SU-DHL-6 (cell line): ENCODE results near the gene RAMAC.

Experiments
- H2AFZ ChIP-seq: fragments of 200-600 bp; sonication (generic); 2 replicates; pipeline ENCODE4 v1.6.1; 2014; ENCODE audit warnings: low read depth, mild to moderate bottlenecking, moderate library complexity, mixed read lengths, antibody characterized with exemption, low read length; ENCODE audit not compliant: severe bottlenecking
- H3F3A ChIP-seq: fragments of 200-600 bp; shearing (Covaris generic); 2 replicates; pipeline ENCODE4 v1.6.0; 2016; ENCODE audit warnings: antibody characterized with exemption, mild to moderate bottlenecking; ENCODE audit not compliant: insufficient read depth
- H3K27ac ChIP-seq: fragments of 200-600 bp; sonication (generic); 2 replicates; pipeline ENCODE4 v1.5.1; 2016; ENCODE audit warnings: low read depth, mild to moderate bottlenecking, low read length, moderate library complexity, mixed read lengths
- H3K27me3 ChIP-seq: fragments of 200-600 bp; sonication (generic), shearing (Covaris generic); 2 replicates; pipeline ENCODE4 v1.6.0; 2014; ENCODE audit warnings: mild to moderate bottlenecking, low read length
- H3K36me3 ChIP-seq: fragments of 200-600 bp; sonication (generic); 2 replicates; pipeline ENCODE4 v1.6.1; 2014; ENCODE audit warnings: mild to moderate bottlenecking, low read length, mixed read lengths
- H3K4me2 ChIP-seq: fragments of 300-600, 200-600 bp; shearing (Covaris generic), sonication (generic); 2 replicates; pipeline ENCODE4 v1.6.0; 2014; ENCODE audit warnings: low read length, low read depth, mild to moderate bottlenecking; ENCODE audit not compliant: poor library complexity, severe bottlenecking
- H3K4me3 ChIP-seq: fragments of 200-600 bp; sonication (generic); 2 replicates; pipeline ENCODE4 v1.5.1; 2014; ENCODE audit warnings: antibody characterized with exemption, low read length, mild to moderate bottlenecking, mixed read lengths; ENCODE audit not compliant: insufficient read depth, poor library complexity, severe bottlenecking
- H3K79me2 ChIP-seq: fragments of 200-600 bp; sonication (generic); 2 replicates; pipeline ENCODE4 v1.6.1; 2014; ENCODE audit warnings: mild to moderate bottlenecking, low read length, moderate library complexity; ENCODE audit not compliant: insufficient read depth
- H3K9ac ChIP-seq: fragments of 200-600 bp; sonication (generic); 2 replicates; pipeline ENCODE4 v1.7.0; 2014; ENCODE audit warnings: mild to moderate bottlenecking, low read length
- H3K9me2 ChIP-seq: fragments of 200-600 bp; sonication (generic); replicated peaks from 2 replicates; pipeline ENCODE4 v1.6.1; 2014; ENCODE audit warnings: low read length; ENCODE audit not compliant: insufficient read depth
- H3K9me3 ChIP-seq: fragments of 200-600 bp; sonication (generic); 2 replicates; pipeline ENCODE4 v1.6.1; 2014; ENCODE audit warnings: low read length, mixed read lengths; ENCODE audit not compliant: insufficient read depth
- H4K20me1 ChIP-seq: fragments of 200-600 bp; sonication (generic); 2 replicates; pipeline ENCODE4 v1.6.1; 2014; ENCODE audit warnings: low read depth, mild to moderate bottlenecking, antibody characterized with exemption, low read length, moderate library complexity, mixed read lengths
- EZH2phosphoT487 ChIP-seq: fragments of 200-600 bp; sonication (generic), shearing (Covaris generic); conservative IDR thresholded peaks from 2 replicates; pipeline ENCODE4 v1.6.1; 2018; ENCODE audit warnings: mild to moderate bottlenecking, antibody characterized with exemption, low read length, moderate library complexity, mixed read lengths
- TF ChIP-seq, protein P1 (sequence below): fragments of 200-600 bp; sonication (generic); IDR thresholded peaks from one replicate; pipeline ENCODE4 v1.5.1; 2017; ENCODE audit warnings: antibody characterized with exemption, mild to moderate bottlenecking, low read length, moderate library complexity; ENCODE audit not compliant: insufficient read depth, poor library complexity, severe bottlenecking

The RAMAC gene

DNA sequence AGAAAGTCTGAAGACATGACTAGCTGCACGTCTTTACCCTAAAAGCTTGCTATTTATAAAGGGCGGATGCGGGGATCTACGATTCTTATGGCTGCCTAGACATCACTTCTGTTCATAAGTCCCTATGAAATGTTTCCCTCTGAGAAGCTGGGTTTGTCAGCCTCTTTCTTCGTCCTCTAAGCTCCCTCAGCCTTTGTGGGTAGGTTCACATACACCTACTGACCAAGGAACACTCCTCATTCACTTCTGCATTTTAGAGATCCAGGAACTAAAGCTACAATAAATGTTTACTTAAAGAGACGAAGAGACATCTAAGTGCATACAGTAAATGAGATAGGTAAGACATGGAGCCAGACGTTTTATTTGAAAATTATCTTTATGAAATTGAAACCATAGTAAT is 16.7 kb upstream of the RAMAC start:
- Histone ChIP-seq H3K27ac (no peak overlapping the region), H3K9me3 (no peaks in the 10 kb centered on the region), H3K9ac (no peak overlapping the region), H4K20me1 (no peaks in the 10 kb centered on the region), H3K4me3 (no peak overlapping the region), H3K4me2 (no peak overlapping the region), H3F3A (no peaks in the 10 kb centered on the region), H3K79me2 (no peaks in the 10 kb centered on the region), H2AFZ (no peak overlapping the region), H3K36me3 (no peaks in the 10 kb centered on the region), H3K27me3 (no peaks in the 10 kb centered on the region), H3K9me2 (no peaks in the 10 kb centered on the region)
- no peak for TF ChIP-seq EZH2phosphoT487

DNA sequence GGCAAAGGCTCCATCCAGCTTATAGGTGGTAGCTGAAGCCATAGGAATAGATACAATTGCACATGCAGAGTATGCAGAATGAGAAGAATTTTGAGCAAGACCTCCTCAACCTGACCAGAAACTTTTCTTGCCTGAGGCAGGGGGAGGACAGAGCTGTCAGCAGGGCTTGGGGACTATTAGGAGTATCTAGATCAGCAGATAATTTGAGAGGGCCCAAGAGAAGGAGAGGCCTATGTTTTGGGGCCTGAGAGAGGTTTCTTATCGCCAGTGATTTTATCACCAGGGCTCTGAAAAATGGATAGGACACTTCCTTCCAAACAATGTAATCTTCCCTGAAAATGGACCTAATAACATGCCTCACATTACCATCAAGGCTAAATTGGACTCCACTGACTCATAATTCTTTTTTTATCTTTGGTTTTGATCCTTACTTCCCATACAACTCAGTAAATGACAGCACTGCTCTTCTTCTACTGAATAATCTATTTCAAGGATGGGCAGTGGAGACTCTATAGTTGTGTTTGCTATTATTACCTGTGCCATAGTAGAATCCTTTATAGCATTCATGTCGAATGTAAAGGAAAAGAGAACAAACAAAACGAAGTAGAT is 15.8 kb upstream of the RAMAC start:
- Histone ChIP-seq H3K36me3 (no peaks in the 10 kb centered on the region), H3K9me2 (no peaks in the 10 kb centered on the region), H3K4me2 (no peak overlapping the region), H3K79me2 (no peaks in the 10 kb centered on the region), H2AFZ (no peak overlapping the region), H3K9ac (no peak overlapping the region), H3K9me3 (no peaks in the 10 kb centered on the region), H3K27me3 (no peaks in the 10 kb centered on the region), H4K20me1 (no peaks in the 10 kb centered on the region), H3K27ac (no peak overlapping the region), H3K4me3 (no peak overlapping the region), H3F3A (no peaks in the 10 kb centered on the region)
- TF ChIP-seq, protein P1, sequence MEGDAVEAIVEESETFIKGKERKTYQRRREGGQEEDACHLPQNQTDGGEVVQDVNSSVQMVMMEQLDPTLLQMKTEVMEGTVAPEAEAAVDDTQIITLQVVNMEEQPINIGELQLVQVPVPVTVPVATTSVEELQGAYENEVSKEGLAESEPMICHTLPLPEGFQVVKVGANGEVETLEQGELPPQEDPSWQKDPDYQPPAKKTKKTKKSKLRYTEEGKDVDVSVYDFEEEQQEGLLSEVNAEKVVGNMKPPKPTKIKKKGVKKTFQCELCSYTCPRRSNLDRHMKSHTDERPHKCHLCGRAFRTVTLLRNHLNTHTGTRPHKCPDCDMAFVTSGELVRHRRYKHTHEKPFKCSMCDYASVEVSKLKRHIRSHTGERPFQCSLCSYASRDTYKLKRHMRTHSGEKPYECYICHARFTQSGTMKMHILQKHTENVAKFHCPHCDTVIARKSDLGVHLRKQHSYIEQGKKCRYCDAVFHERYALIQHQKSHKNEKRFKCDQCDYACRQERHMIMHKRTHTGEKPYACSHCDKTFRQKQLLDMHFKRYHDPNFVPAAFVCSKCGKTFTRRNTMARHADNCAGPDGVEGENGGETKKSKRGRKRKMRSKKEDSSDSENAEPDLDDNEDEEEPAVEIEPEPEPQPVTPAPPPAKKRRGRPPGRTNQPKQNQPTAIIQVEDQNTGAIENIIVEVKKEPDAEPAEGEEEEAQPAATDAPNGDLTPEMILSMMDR, result no peak
- no peak for TF ChIP-seq EZH2phosphoT487

DNA sequence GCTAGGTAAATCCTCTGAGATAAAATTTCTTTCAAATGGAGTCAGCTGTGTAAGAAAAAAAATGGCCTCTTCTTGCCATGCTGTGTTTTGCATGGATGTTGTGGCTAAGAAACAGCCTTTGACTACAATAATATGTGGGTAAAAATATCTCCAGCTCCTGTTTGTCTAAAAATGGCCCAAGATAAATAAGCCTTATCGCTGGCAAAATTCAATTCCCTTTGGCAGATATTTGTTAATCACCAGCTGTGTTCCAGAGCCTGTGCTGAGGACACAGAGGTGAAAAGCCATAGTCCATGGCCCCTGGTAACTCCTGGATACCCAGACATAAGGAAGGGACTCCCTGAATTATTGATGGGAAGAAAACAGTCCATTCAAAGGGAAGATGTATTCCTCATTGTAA is 15.3 kb upstream of the RAMAC start:
- Histone ChIP-seq H3K36me3 (no peaks in the 10 kb centered on the region), H3K9me3 (no peaks in the 10 kb centered on the region), H2AFZ (no peak overlapping the region), H3F3A (no peaks in the 10 kb centered on the region), H3K79me2 (no peaks in the 10 kb centered on the region), H3K4me2 (no peak overlapping the region), H3K4me3 (no peak overlapping the region), H3K27me3 (no peaks in the 10 kb centered on the region), H3K9ac (no peak overlapping the region), H3K27ac (no peak overlapping the region), H3K9me2 (no peaks in the 10 kb centered on the region), H4K20me1 (no peaks in the 10 kb centered on the region)
- TF ChIP-seq EZH2phosphoT487, result no peak
- TF ChIP-seq, protein P1, result no peak

DNA sequence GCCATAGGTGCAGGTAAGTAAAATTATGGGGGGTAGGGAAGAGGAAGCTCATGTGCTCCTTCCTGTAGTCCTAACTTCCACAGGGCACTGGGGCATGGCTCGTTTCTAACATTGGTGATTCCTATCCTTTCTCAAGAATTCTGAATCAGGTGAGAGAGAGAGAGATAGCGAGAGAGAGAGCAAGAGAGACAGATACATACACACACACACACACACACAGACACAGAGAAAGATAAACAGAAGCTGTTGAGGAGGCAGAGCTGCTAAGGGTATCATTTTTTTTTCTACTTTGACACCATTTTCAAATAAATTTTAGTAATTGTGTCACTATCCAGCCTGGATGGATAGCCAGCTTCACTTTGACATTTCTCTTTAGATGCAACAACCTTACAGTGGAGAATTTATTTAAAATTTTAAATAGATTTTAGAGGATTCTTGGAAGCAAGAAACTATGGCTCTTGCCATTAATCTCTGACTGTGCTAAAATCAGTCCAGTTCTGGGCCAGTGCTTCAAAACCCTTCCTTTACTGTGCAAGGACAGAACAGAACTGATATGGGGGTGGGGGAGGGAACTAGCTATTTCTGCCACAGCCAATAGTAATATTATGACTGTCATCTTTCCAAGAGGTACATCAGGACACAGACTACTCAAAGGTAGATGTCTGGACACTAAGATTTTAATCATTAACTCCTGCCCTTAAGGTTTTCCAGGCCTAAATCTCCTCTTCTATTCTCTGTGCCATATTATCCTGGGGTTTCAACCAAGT is 14.6 kb upstream of the RAMAC start:
- H2AFZ ChIP-seq, result no peak overlapping the region
- H3K36me3 ChIP-seq, result no peaks in the 10 kb centered on the region
- no peaks in the 10 kb centered on the region for H3K9me2 ChIP-seq
- no peak overlapping the region for H3K4me3 ChIP-seq
- H3K9me3 ChIP-seq, result no peaks in the 10 kb centered on the region
- H3K9ac ChIP-seq, result no peak overlapping the region
- no peaks in the 10 kb centered on the region for H3F3A ChIP-seq
- H3K27ac ChIP-seq, result no peak overlapping the region
- no peak for TF ChIP-seq EZH2phosphoT487
- TF ChIP-seq, protein P1, result no peak
- no peaks in the 10 kb centered on the region for H4K20me1 ChIP-seq
- no peak overlapping the region for H3K4me2 ChIP-seq
- H3K27me3 ChIP-seq, result no peaks in the 10 kb centered on the region
- no peaks in the 10 kb centered on the region for H3K79me2 ChIP-seq
